MM.1S (cell line): ENCODE data around the gene RAPGEF2.

ENCODE experiments used
- CTCF ChIP-seq: fragments of 300-600 bp; sonication (generic); IDR thresholded peaks from 2 replicates; pipeline ENCODE4 v1.5.1; 2016; ENCODE audit warnings: antibody characterized with exemption, low read length, mixed read lengths
- EZH2phosphoT487 ChIP-seq: fragments of 300-600 bp; sonication (generic); IDR thresholded peaks from 2 replicates; pipeline ENCODE4 v1.6.1; 2018; ENCODE audit warnings: antibody characterized with exemption, low read length

- TF ChIP-seq EZH2phosphoT487 (no peak), CTCF (no peak)
Observed at GRCh38 chr4:159390648-159391047, 287.8 kb downstream of the RAPGEF2 start.
